GM06990 (cell line): ENCODE measurements around the gene IRF1.
A peak's percentile ranks its signal among the peaks of the same experiment; 100 is the strongest.

Experiments used
- DNase-seq: peaks from one replicate; pipeline ENCODE4 v3.0.0-alpha.2; 2011; ENCODE audit not compliant: insufficient read length; ENCODE audit errors: extremely low read depth
- H3K27me3 ChIP-seq: replicated peaks from 2 replicates; pipeline ENCODE4 v1.6.0; 2011; ENCODE audit warnings: low read length; ENCODE audit not compliant: control insufficient read depth, insufficient read depth
- H3K36me3 ChIP-seq: 2 replicates; pipeline ENCODE4 v1.5.1; 2011; ENCODE audit warnings: low read length; ENCODE audit not compliant: control insufficient read depth, insufficient read depth
- H3K4me3 ChIP-seq: replicated peaks from 2 replicates; pipeline ENCODE4 v1.5.1; 2011; ENCODE audit warnings: low read depth, mild to moderate bottlenecking, control low read depth, low read length
- TF ChIP-seq, protein P1 (sequence below): IDR thresholded peaks from 2 replicates; pipeline ENCODE4 v1.5.1; 2011; ENCODE audit warnings: low read length, control low read depth, mild to moderate bottlenecking, inconsistent platforms; ENCODE audit not compliant: insufficient read depth, poor library complexity, severe bottlenecking

The IRF1 gene

DNA sequence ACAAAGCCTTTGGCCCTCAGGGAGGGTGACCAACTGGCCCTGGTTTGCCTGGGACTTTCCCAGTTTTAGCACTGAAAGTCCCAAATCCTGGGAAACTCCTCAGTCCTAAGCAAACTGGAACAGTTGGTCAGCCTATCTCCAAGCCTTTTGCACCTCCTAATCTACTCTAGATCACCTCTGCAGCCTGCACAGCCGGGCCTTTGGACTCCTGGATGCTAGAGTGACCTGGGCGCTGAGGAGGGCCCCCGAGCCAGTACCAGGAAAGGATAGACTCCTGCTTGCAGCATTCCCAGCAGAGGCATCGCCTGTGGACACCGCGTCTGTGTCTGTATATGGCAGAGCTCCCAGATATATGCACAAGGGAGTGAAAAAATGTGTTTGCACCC is 15.1 kb downstream of the IRF1 start:
- TF ChIP-seq, protein P1, sequence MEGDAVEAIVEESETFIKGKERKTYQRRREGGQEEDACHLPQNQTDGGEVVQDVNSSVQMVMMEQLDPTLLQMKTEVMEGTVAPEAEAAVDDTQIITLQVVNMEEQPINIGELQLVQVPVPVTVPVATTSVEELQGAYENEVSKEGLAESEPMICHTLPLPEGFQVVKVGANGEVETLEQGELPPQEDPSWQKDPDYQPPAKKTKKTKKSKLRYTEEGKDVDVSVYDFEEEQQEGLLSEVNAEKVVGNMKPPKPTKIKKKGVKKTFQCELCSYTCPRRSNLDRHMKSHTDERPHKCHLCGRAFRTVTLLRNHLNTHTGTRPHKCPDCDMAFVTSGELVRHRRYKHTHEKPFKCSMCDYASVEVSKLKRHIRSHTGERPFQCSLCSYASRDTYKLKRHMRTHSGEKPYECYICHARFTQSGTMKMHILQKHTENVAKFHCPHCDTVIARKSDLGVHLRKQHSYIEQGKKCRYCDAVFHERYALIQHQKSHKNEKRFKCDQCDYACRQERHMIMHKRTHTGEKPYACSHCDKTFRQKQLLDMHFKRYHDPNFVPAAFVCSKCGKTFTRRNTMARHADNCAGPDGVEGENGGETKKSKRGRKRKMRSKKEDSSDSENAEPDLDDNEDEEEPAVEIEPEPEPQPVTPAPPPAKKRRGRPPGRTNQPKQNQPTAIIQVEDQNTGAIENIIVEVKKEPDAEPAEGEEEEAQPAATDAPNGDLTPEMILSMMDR, result no peak
- H3K36me3 ChIP-seq, result no peaks in the 10 kb centered on the region
- DNase-seq, result no peak
- H3K4me3 ChIP-seq, result no peak overlapping the region
- no peaks in the 10 kb centered on the region for H3K27me3 ChIP-seq

DNA sequence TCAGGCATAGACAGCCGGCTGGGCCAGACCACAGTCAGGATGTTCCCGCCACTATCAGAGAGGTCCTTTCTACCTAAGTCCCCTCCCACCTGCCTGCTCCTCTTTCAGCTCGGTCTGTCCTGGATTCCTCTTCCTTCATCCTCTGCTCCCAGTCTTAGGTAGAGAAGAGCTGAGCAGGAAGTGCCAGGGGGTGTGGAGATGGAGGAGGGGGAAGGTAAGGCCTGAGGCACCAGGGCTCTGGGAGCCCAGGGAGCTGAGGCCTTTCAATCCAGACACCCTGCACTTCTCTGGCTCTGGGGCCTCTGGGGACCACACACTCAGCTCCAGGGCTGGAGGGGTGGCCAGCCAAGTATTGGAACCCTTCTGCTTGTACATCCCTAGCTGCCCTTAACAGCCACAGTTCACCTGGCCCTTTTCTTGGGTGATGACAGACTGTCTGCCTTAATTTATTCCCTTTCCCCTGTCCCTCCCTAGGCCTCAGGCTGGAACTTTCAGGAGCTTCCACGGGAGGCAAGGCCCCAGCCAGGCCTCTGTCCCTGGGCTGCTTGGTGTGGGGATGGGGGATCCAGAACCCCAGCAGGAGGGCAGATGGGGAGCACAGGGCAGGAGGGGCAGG is 15.6 kb downstream of the IRF1 start:
- TF ChIP-seq, protein P1, result no peak
- DNase-seq, result no peak
- Histone ChIP-seq H3K4me3 (no peak overlapping the region), H3K27me3 (no peaks in the 10 kb centered on the region), H3K36me3 (no peaks in the 10 kb centered on the region)

DNA sequence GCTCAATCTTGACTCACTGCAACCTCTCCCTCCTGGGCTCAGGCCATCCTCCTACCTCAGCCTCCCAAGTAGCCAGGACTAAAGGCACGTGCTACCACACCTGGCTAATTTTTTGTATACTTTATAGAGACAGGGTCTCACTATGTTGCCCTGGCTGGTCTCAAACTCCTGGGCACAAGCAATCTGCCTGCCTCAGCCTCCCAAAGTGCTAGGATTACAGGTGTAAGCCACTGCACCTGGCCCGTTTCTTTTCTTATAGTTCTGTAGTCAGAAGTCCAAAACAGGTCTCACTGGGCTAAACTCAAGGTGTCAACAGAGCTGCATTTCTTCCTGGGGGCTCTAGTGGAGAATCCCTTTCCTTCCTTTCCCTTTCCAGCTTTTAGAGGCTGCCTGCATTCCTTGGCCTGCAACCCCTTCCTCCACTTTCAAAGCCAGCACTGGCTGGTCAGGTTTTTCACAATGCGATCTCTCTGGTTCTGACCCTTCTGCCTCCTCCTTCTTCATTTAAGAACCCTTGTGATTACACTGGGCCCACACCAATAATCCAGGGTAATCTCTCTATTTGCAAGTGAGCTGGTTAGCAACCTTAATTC is 16.3 kb downstream of the IRF1 start:
- TF ChIP-seq, protein P1, result no peak

GRCh38 chr5:132473668-132474067 is 16.9 kb downstream of the IRF1 start:
- no peaks in the 10 kb centered on the region for H3K27me3 ChIP-seq
- no peaks in the 10 kb centered on the region for H3K36me3 ChIP-seq
- TF ChIP-seq, protein P1, result no peak
- H3K4me3 ChIP-seq, result no peak overlapping the region
- no peak for DNase-seq

More for the DNA sequence above, 16.3 kb downstream of the IRF1 start:
- no peak for DNase-seq
- Histone ChIP-seq H3K4me3 (no peak overlapping the region), H3K36me3 (no peaks in the 10 kb centered on the region), H3K27me3 (no peaks in the 10 kb centered on the region)

DNA sequence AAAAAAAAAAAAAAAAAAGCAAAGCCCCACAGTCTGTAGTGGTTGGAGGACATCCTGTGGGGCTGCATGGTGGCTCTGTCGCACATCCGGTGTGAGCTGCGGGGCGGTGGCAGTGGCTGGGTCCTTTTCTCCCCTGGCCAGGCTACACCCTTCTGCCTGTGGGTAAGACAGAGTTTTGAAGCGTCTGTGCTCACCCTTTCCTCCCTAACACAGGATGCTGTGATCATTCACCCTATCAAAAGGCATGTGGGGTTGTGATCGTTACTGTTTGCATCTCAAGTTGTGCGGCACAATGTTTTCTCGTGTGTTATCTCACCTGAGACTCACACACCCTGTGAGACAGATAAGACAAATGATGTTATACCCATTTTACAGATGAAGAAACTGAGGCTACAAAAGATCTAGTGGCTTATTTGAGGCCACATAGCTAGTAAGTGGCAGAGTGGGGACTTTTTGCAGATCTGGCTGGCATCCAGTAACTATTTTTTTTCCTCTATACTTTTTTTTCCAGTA is 17.5 kb downstream of the IRF1 start:
- DNase-seq, result peak; percentile 83
- Histone ChIP-seq H3K36me3 (no peaks in the 10 kb centered on the region), H3K27me3 (no peaks in the 10 kb centered on the region), H3K4me3 (no peak overlapping the region)
- TF ChIP-seq, protein P1, result no peak

DNA sequence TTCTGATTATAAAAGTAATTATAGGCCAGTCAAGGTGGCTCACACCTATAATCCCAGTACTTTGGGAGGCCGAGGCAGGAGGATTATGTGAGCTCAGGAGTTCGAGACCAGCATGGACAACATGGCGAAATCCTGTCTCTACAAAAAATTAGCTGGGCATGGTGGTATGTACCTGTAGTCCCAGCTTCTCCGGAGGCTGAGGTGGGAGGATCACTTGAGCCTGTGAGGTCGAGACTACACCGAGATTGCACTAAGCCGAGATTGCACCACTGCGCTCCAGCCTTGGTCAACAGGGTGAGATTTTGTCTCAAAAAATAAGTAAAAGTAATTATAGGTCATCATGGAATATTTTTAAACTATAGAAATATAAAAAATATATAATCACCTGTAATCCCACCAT is 18.1 kb downstream of the IRF1 start:
- no peak for DNase-seq
- H3K4me3 ChIP-seq, result no peak overlapping the region
- no peaks in the 10 kb centered on the region for H3K36me3 ChIP-seq
- H3K27me3 ChIP-seq, result no peaks in the 10 kb centered on the region
- TF ChIP-seq, protein P1, result no peak
